Peyer's patch (tissue), 4 donors: ENCODE results near the gene MRPS23.

Experiments
- CTCF ChIP-seq, 6 experiments: fragments of 450-650 bp in 4 of 6; fragments of 200-600 bp in 2 of 6; sonication (generic) in 1 of 6; IDR thresholded peaks; one replicate each; pipeline ENCODE4 v1.5.1; 2017 to 2019; ENCODE audit warnings: antibody characterized with exemption in 6 of 6, mild to moderate bottlenecking in 3 of 6, moderate library complexity in 1 of 6
- POLR2A ChIP-seq, 2 donors: fragments of 450-650 bp; IDR thresholded peaks; one replicate each; pipeline ENCODE4 v1.5.1; 2017; ENCODE audit warnings: antibody characterized with exemption in 2 of 2, mild to moderate bottlenecking in 2 of 2, moderate library complexity in 2 of 2

GRCh38 chr17:57861000-57861789 is 11.4 kb upstream of the MRPS23 start:
- no peak for TF ChIP-seq POLR2A (IDR thresholded peaks at IDR 0.05)
- no peak for TF ChIP-seq CTCF (IDR thresholded peaks at IDR 0.05)
